HG02884 (cell line): ENCODE data around the gene HCN4.
"Not testable (repeated sequence)": the region's sequence is repeated elsewhere in the genome, so short reads cannot be mapped to it uniquely, and the experiment has no call there.

Experiments used
- ATAC-seq: cut with Tn5 transposase; IDR thresholded peaks from one replicate; pipeline ENCODE4 v1.9.1; 2021; ENCODE audit warnings: mild to moderate bottlenecking, moderate library complexity; ENCODE audit not compliant: unreplicated experiment

Gene HCN4

DNA sequence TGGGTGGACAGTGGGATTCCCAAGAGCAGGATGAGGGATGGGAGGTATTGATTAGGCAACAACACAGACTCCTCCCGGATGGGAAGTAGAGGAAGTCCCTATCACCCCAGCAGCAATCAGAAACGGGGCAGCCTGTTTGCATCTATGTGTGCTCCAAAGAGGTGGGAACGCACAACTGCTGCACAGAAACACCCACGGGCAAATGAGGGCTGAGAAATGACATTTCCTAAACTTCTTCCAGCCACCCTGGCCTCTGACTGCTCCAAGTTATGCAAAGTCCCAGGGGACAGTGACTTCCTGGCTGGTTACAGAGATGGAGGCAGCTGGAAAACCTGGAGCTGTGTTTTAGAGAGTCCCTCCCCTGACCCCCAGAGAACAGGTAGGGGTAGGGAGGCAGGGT lies 42.6 kb downstream of the HCN4 start:
- ATAC-seq = no peak

DNA sequence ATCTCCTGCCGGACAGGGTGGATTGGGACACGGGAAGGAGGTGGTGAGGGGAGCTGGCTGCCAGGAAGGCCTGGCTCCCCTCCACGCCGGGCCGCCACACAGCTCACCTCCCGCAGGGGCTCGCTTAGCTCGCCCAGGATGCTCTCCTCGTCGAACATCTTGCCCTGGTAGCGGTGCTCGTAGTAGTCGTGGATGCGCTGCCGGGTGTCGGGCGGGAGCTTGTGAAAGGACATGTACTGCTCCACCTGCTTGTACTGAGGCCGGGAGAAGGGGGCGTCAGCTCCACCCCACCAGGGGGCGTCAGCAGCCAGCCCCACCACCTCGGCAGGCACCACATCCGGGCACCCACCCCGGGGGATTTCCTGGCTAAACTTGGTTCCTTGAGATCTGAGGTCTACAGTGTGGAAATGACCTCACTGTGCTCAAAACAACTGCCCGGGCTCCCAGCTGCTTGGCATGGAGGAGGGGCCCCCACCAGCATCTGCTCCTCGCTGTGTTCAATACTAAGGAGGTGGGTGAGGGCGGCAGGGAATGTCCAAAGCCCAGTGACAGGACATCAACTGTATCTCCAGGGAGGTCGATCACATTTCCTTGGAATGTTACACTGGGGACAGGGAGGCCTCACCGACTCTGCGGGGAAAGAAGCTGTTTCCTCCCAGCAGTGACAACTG lies 43.4 kb downstream of the HCN4 start:
- no peak for ATAC-seq

DNA sequence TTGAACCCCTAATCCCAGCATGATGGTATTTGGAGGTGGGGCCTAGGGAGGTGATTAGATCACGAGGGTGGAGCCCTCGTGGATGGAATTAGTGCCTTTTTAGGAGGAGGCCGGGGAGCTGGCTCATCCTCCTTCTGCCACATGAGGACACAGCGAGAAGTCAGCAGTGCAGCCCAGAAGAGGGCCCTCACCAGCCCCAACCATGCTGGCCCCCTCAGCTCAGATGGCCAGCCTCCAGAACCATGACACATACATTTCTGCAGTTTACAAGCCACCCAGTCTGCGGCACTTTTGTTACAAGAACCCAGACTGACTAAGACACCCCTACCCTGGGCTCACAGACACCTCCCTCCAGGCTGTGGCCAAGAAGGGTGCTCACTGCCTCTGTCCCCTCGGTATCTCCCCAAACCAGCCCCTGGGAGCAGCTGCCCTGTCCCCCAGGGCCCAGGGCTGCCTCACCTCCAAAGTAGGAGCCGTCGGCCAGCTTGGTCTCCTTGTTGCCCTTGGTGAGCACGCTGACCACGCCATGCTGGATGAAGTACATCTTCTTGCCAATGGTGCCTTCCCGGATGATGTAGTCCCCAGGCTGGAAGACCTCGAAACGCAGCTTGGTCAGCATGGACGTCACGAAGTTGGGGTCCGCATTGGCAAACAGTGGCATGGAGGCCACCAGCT lies 44.1 kb downstream of the HCN4 start:
- ATAC-seq = no peak

DNA sequence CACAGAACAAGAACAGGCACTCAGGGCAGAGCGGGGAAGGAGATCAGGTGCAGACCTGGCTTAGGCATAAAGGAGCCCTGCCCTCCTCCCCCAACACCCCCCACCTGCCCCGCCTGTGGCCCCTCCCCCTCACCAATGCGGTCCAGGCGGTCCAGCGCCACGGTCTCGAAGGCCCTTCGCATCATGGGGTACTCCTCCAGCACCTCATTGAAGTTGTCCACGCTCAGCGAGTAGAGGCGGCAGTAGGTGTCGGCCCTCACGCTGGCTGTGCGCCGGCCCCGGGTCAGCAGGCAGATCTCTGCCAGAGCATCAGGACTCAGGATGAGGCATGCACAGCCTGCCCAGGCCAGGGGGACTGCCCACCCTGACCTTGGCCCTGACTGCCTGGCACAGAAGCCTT lies 44.8 kb downstream of the HCN4 start:
- ATAC-seq = no peak

DNA sequence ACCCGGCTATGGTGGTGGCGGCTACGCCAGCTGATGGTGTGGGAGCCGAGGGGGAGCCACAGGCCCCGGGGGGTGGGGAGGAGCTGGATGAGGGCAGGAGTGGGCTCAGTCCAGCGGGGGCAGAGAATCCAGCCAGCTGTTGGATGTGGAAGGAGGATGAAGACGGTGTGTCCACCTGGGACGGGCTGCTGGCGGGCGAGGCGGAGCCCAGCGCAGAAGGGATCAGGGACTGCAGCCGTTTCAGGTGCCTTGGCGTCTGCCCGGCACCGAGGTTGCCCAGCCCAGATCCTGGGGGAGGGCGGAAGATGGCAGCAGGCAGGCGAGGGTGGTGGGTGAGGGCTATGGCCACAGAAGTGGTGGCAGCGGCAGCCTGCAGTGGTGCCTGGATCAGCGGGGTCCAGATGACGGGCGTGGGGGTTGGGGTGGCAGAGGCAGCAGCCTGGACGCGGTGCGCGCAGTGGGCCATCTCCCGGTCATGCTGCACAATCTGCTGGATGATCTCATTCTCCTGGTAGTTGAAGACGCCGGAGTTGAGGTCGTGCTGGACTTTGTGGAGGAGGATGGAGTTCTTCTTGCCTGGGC lies 45.3 kb downstream of the HCN4 start:
- ATAC-seq = no peak

DNA sequence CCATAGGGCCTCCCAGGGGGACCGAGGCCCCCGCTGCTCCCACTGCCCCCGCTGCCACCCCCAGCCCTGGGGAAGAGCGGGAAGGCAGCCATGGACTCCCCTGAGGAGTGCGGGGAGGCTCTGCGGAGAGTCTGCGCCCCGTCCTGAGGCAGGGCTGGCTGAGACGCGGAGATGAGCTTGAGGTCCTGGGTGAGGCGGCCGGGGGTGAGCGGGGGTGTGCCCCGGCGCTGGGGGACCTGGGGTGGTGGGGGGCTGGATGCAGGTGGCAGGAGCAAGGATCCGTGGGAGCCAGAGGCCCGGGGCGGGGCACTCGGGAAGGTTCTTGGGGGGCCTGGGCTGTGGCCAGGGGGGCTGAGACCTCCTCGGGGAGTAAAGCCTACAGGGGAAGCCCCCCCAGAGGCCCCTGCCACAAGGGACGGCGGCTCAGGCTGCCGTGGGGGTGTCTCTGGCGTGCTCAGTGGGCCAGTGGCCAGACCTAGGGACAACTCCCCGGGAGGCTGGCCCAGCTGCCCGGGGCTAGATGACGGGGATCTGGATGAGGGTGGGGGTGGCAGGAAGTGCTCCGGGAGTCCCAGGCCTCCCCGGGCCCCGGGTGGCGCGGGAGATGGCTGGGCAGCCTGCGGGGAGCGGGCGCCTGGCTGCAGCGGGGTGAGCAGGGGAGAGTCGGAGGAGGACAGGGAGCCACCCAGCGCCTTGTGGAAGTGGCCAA lies 45.9 kb downstream of the HCN4 start:
- ATAC-seq = no peak

DNA sequence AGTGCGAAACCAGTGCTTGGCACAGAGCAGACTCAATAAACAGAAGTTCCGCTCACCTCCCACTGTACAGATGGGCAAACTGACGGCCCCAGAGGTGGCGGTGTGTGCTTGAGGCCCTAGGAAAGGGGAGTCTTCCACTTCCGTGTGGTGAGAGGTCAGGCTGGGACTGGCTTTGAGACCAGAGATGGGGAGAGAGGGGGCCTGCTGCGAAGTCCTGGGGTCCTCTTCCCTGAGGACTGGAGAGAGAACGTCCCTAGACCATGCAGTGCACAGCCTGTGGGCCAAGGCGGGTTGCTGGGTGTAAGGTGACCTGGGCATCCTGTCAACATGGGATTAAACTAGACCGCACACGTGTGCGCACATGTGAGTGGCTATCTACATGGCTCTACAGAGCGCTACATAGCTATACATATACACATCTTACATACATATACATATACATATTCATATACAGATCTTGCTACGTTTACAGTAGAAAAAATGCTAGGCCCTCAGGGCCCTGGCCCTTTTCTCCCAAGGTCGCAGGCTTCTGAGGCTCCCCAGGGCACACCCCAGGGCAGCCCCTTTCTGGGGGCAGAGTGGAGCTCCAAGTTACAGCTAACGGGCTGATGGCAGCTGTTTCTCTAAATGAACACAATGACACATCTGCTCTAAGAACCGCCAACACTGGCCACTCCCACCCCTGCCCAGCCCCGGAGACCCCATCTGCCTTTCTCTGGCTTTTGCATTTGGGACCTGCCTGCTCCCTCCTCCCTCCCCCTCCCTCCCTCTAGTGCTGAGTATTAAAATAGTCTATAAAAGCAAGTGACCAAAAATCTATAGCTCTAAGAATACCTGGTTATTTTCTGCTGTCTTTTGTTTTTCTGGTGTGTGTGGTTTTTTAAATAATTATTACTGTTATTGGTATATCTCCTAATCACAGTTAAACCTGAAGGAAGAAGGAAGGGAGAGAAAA lies 47.0 kb downstream of the HCN4 start:
- no peak for ATAC-seq

DNA sequence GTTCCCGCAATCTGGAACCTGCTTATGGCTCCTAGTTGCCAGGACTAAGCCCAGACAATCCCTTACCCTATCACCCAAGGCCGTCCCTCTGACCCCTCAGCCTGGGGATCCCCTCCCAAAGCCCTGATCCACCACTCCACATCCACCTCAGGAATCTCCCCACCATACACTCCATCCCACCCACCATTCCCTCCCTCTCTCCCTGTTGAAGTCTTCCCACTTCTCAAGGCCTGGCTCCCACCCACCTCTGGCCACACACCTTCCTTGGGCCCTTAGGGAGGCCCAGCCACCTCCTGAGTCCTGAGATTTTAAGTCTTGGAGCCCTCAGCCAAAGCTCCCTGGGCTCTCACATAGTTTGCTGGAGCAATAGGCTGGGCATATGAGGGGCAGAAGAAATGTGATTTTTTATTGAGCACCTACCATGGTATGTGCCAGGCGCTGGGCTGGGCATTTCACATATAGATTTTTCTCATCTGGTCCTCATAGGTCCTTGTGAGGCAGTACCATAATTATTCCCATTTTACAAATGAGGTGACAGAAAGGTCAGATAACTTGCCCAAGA lies 48.1 kb downstream of the HCN4 start:
- ATAC-seq = no peak

DNA sequence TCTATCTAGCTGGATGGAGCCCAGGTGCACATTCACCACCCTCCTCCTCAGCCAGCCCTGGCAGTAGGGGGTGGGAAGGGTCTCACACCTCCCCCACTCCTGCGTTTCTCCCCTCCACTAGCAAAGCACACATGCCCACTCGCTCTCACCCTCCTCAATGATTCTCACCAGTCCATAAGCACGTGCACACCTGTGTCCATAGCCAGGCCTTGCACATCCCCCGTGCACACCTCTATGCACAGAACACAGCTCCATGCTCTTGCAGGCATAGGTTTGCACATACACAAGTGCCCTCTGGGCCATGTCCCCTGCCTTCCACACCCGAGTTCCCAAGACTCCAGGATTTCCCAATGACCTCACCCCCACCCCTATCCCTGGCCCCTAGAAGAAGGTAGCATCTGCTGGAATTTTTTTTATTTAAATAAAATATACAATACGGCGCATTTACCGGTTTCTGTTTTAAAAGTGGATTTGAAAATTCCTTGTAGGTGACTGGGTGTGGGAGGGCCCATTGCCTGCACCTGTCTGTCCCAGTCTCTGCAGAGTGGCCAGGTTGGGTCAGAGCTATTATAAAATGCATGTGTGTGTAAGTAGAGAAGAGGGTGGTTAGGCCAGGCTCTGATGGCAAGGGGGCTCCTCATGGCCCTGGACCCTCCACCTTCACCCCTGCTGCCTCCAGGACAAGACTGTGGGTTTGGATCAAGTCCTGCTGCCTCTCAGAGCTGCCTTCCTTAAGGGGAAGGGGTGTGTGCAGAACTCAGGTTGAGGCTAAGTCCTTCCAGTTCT lies 49.1 kb downstream of the HCN4 start:
- ATAC-seq = no peak

DNA sequence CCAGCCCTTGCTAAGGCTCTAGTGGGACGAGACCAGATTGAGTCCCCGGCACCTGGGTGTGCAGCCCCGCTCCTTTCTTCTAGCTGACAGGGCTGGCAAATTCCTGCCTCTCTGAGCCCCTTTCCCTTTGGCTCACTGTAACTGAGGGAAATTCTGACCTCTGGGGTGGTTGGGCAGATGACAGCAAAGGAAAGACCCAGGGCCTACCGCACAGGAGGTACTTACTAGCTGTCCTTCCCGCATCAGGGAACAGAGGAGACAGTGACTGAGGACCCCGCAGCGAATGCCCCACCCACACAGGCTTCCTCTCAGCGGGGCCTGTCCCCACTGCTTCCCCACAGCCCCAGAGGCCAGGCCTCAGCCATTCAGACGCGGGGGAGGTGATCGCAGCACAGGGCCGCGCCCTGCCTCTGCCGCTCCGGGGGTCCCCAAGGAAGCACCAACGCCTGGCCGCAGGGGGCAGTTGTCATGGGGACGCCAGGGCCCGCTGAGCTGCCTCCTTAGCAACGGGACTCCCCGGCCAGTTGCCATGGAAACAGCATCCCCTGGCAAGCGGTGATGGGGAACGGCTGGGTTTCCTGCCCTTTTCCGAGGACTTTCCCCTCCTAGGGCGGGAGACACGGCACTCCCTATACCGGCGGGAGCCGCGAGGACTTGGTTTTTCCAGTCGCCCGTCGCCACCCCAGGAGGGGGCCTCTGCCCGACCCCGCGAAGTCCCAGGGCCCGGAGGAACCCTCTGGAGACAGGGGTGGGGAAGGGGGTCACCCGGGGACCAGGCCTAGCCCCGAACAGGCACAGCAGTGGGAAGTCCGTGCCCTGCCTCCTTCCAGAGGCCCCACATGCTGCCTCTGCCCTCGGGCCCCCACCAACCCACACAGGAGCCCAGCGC lies 50.1 kb downstream of the HCN4 start:
- ATAC-seq = no peak

DNA sequence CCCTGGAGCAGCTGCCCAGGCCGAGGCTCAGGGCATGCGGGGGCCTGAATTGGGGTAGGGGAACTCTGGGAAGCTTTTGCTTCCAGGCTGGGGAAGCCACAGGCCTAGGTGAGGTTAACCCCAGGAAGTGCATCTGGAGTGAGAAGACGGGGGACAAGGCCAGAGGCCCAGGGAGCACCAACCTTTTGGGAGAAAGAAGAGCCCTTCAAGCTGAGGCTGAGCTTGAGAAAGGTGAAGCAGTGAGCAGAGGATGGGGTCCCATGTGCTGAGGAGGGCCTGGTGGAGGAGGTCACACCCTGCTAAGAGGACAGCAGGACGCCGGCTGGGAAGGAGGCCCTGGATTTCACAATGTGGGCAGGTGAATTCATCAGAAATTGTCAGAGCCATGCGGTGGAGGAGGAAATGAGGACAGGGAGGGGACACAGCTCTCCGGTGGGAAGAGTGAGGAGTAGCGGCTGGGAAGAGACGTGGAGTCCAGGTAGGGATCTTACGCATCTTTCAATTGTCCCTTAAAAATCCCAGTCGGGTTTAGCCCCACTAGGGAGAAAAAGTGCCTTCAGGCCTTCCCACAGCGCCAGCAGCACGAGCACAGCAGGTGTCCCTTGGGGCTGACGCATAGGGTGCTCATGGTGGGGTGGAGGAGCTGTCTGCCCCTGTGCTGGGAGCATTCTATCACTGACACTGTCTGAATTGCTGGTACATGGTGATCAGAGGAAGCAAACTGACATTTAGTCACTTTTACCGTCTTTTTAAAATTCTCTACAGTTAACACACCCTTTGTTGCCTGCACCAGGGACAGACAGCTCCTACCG lies 50.9 kb downstream of the HCN4 start:
- ATAC-seq = no peak

DNA sequence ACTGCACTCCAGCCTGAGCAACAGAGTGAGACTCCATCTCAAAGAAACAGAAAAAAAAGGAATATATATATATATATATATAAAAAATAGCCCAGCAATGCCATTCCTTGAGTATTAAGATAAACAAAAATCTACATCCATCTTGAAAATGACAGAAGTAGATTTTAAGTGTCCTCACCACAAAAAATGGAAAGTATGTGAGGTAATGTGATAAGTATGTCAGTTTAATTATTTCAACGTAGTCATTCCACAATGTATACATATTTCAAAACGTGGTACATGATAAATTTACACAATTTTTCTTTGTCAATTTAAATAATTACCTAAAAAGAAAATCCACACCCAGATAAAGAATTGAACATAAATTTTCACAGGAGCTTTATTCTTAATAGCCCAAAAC lies 54.9 kb downstream of the HCN4 start:
- ATAC-seq = no peak

DNA sequence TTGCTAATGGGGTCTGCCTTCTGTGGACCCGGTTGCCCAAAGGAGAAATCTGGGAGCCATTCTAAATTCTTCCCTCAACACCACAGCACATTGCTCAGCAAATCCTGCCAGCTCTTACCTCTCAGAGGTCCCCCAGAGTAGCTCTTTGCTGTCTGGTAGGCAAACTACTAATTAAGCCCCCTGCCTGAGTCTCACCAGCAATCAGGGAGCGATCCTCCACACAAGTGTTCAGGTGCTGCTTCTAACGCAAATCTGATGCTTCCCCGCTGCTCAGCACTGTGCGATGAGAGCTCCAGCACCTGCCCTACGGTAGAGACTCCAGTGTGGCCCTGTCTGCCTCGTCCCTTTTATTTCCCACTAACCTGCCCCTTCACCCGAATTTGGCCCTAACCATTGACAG lies 60.5 kb downstream of the HCN4 start:
- ATAC-seq = no peak

DNA sequence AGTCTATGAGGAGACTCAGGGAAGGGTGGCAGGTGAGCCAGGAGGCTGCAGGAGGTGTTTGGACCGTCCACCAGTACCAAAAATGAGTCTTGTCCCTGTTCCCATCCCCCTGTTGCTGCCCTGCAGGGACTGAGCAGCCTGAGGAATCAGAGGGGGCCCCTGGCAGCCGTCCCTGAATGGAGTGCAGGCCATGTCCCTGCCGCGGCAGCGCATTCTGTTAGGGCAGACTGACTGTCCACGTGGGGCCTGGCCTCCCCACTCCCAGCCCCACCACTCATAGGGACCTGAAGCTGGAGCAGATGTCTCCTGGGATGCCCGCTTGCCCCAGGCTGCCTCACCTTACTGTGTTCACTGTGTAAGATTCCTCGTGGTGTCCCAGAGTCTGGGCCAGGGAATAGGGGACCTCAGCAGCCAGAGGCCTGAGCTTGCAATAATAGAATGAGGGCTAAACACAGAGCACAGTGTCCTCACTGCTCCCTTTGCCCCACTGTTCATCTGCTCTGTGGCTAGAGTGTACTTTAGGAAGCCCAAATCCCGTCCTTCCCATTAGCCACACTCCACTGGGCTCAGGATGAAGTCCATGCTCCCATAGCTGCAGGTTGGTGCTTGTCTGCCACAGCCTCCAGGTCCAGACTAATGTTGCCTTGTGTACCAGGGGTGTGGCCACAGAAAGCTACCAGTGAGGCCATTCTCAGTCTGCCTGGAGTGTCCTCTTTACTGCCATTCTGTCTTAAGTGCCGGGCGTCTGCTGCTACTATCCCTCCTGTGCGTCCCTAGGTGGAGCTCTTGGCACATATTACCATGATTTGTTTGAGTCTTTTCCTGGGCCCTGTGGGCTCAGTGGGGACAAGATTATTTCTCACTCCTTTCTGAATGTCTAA lies 63.2 kb downstream of the HCN4 start:
- no peak for ATAC-seq

DNA sequence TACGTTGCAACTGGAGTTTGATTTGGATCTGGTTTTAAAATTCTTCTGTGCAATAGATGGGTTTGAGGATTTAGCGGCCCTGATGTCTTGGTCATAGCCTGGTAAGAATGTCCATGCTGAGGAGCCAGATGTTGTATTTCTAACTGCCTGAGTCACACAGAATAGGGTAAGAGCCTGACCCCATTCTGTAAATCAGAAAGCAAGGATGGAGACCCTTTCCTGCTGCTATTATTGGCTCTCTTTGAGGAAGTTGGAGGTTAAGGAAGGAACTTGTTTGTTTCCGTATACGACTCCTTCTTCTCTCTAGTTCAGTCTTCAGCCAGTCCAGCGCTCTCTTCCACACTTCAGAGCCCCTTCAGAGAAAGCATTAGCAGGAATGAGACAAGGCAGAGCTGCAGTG lies 65.1 kb downstream of the HCN4 start:
- ATAC-seq = no peak

DNA sequence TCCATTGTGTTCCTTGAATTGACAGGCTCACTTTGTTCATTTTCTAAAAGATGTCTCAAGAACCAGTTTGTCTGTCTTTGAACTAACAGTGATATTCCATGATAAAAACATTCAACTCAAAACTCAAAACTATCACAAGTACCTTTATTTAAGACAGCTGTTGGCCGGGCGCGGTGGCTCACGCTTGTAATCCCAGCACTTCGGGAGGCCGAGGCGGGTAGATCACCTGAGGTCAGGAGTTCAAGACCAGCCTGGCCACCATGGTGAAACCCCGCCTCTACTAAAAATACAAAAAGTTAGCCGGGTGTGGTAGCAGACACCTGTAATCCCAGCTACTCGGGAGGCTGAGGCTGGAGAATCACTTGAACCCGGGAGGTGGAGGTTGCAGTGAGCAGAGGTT lies 68.5 kb downstream of the HCN4 start:
- not testable (repeated sequence) for ATAC-seq
